Inferior parietal cortex (tissue), 1 donor: Measurements from ENCODE around the gene FSTL1.
A peak's percentile ranks its signal among the peaks of the same experiment; 100 is the strongest.
"Not testable (repeated sequence)": the region's sequence is repeated elsewhere in the genome, so short reads cannot be mapped to it uniquely, and the experiment has no call there.

Source experiments
- DNase-seq: peaks from one replicate; pipeline ENCODE4 v3.0.0-alpha.2; 2016; ENCODE audit errors: extremely low spot score

FSTL1 gene

GRCh38 chr3:120418446-120418845 lies 32.3 kb downstream of the FSTL1 start:
- no peak for DNase-seq

- DNase-seq = peak; percentile 98
Observed at GRCh38 chr3:120417272-120417911, 33.4 kb downstream of the FSTL1 start.

DNA sequence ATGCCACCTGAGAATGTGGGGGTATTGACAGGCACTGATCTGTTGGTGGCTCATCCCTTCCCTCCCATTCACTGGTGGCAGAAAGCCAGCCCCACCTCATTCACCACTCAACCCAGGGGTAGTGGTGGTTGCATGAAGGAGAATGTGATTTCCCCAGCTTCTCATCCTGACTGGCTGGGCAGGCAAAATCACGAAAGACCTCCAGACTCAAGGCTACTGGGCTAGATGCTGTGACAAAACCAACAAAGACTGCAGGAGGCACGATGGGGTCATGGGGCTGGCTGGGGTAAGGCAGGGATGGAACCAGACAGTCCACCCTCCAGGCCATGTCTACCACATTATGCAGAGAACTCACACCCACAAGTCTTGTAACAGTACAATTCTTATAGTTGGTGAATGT lies 33.9 kb downstream of the FSTL1 start:
- no peak for DNase-seq

DNA sequence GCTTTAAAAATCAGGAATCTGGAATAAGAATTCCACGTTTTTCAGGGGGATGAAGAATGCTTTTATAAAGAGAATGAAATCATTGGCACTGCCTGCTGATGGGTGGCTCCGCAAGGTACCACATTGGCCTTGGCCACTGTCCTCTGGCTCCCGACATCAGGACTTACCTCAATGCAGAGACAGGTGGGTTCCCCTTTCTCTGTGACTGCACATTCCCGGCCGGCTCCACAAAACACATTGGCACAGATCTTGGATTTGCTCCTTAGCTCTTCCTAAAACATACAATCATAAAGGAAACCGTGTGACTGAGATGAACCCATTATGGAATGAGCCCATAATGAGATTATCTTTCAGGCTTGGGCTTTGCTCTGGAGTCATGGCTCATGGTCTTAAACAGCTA lies 35.0 kb downstream of the FSTL1 start:
- DNase-seq = no peak

DNA sequence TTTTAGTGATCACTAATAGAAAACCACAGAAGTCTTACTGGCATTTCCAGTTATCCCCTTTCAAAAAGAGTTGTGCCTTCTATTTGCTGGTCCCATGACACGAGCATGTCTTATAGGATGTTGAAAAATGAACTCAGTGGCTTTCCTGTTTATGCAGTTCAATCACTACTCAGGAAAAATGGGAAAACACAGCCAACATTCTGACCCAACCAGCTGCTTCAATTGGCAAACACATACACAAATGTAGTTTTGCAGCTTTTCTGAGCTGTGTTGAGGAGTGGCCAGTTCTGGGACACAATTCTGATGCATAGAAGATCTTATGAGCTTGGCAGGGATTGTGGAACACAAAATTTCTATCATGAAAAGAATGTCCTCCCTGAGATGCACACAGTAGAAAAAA lies 40.3 kb downstream of the FSTL1 start:
- DNase-seq = no peak

DNA sequence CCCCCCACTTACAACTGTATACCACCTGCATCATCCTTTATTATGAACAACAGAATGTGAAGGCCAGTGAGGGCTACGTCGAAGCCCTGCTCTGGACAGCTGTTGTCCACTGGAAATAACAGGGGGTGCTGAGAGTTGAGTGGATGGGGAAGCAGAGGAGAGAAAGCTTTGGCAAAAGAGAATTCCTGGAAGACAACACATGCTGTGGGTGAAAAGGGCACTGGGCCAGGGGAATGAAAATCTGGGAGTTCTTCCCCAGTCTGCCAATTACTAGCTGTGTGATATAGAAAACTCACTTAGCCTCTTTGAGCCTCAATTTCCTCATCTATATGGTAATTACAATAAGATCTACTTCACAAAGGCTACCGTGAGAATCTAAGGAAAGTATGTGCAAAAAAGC lies 40.7 kb downstream of the FSTL1 start:
- no peak for DNase-seq

DNA sequence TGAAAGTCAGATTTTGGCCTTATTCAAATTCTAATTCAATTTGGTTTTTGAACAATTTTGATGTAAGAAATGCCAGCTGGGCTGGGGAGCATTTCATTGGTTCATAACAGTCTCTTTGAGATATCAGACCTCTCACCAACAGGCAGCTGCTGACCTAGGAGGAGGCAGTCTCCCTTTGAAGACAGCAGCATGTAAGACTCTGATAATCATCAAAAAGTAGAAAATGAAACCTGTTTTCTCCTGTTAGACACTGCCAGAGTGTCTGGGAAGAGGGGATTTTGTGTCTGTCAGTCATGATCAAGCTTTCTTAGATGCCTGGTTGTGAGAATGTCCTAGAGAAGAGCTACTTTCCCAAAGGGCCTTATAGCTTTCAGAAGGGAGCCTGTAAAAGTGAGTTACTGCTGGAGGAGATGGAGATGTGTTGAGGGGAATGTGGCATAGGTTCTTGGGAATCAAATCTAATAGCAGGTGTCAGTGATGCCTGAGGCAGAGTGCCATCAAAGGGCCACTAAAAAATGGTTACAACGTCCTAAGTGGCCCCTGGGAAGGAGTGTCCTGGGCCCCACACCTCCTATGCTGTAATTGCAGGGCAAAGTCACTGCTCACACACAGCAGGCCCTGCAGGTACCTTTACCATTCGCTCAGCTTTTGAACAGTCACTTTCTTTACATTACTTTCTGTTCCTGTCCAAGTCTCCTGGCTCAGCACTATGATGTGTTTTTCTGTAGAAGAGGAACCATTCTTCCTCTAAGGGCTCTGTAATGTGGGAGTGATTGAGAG lies 43.1 kb downstream of the FSTL1 start:
- DNase-seq = no peak

DNA sequence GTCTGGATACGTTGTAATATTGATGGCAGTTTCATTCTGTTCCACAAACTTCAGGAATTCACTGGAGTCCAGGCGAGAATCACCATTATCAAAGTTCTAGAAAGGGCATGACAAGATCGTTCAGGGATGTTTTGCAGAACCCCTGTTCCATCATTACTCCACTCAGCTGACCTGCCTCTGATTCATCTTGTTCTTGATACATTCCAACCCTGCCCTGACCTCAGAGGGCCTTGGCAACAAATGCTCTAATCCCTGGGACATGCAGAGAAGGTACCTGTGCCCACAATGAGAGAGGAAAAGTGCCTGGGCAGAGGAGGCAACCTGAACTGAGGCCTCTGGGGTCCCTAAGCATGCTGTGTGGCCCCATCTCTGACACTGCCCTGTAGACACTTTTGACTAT lies 45.9 kb downstream of the FSTL1 start:
- DNase-seq = no peak

DNA sequence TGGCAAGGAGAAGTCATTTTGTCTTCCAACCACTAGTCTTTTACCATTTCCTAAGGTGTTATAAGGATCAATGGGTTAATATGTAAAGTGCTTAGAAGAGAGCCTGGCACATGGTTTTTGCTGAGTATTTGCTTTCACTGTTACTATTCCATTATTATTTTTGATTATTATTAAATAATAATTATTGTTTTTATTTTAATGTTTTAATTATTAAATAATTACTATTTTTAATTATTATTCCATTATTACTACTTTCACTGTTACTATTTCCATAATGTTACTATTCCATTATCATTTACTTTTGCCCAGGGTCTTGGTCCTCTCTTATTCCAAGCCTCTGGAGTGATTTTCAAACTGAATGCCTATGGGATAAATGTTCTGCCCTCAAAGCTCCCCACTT lies 48.5 kb downstream of the FSTL1 start:
- no peak for DNase-seq

GRCh38 chr3:120399372-120399771 lies 51.4 kb downstream of the FSTL1 start:
- DNase-seq = no peak

DNA sequence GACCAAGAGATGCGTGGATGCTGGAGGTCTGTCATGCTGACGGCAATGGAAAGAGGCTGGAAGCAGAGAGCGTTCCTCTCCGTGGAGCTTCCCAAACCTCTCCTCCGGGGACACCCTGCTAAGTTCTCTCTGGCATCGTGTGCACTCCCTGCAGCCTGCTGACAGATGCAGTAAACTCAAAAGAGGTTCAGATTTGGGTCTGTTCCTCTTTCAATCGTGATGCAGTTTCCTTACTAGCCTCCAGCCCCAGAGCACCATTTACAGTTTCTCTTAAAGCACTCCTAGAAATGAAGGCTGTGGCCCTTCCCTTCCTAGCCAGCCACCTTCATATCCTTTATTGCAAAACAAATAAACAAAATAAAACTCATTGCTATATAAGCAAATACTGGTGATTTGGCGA lies 54.3 kb downstream of the FSTL1 start:
- no peak for DNase-seq

- DNase-seq = no peak
Observed at GRCh38 chr3:120394347-120394746, 56.4 kb downstream of the FSTL1 start.

DNA sequence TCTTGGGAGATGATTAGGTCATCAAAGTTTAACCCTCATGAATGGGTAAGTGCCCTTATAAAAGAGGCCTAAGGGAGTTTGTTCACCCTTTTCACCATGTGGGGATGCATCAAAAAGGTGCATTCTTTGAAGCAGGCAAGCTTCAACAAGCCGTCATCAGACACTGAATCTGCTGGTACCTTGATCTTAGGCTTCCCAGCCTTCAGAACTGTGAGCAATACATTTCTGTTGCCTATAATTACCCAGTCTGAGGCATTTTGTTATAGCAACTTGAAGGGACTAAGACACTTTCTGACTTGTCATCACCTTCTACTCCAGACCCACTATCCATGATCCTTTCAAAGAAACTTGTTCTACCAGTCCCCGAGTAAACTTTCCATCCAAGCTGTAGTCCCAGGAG lies 57.0 kb downstream of the FSTL1 start:
- DNase-seq = no peak

DNA sequence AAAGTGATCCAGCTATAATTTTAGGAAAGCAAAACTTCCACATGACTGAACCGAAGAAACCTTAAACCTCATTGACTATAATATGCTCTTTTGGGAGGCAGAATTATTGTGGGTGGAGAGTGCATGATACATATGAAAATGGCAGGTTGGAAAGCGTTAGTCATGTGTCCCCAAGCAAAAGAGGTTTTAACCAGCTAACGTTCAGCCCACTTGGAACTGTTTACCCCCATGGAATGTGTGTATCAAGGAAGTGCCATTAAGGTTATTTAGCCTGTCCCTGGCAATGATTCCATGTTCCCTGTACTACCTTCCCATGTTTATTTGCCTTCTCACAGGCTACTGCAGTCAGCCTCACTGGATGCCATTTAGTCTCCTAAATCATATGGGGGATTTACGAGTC lies 57.5 kb downstream of the FSTL1 start:
- no peak for DNase-seq

- DNase-seq = no peak
Observed at GRCh38 chr3:120382941-120383447, 67.8 kb downstream of the FSTL1 start.

GRCh38 chr3:120381503-120381902 lies 69.3 kb downstream of the FSTL1 start:
- DNase-seq = no peak

GRCh38 chr3:120377948-120378347 lies 72.8 kb downstream of the FSTL1 start:
- DNase-seq = not testable (repeated sequence)

- DNase-seq = no peak
Observed at GRCh38 chr3:120370463-120370862, 80.3 kb downstream of the FSTL1 start.

- no peak for DNase-seq
Observed at GRCh38 chr3:120369037-120369467, 81.7 kb downstream of the FSTL1 start.

GRCh38 chr3:120368172-120368571 lies 82.6 kb downstream of the FSTL1 start:
- DNase-seq = no peak

DNA sequence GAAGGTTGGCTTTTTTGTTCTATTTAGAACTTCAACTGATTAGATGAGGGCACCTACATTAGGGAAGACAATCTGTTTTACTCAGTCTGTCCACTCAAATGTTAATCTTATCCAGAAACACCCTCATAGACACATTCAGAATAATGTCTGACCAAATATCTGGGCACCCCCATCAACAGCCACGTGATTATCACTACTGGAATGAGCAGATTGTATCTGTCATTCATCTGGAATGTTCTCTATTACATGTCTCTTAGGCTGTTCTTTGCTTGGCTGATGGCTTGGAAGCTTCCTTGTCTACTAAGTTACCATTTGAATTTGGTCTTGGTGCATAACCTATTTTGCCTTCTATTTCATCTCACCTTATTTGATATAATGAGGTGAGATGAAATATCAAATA lies 86.0 kb downstream of the FSTL1 start:
- DNase-seq = no peak

DNA sequence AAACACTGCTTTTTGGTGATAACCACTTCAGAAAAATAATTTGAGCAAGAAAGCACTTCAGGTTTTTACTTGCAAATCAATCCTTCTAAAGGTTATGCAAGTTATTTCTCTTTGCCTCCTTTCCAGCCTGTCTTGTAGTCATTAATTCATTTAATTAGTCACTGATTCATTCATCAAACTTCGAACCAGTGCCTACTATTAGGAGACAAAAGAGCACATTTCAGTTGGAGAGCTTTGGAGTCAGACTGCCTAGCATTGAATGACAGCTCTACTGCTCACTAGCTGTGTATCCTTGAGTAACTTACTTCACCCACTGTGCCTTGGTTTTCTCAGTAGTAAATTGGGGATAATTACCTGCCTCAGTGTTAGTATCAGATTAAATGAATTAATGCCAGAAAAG lies 86.7 kb downstream of the FSTL1 start:
- DNase-seq = no peak

- no peak for DNase-seq
Observed at GRCh38 chr3:120357807-120358206, 93.0 kb downstream of the FSTL1 start.
